LNCaP clone FGC (cell line): ENCODE results near the gene CCDC194.
A peak's percentile ranks its signal among the peaks of the same experiment; 100 is the strongest.

ENCODE experiments used
- DNase-seq: peaks from one replicate; pipeline ENCODE4 v3.0.0-alpha.2; 2011; ENCODE audit warnings: low read depth
- H3K4me3 ChIP-seq: 2 replicates; pipeline ENCODE4 v1.5.1; 2011; ENCODE audit warnings: mild to moderate bottlenecking, low read depth, low read length, control low read depth
- CTCF ChIP-seq: IDR thresholded peaks from 2 replicates; pipeline ENCODE4 v1.5.1; 2012; ENCODE audit warnings: mild to moderate bottlenecking; ENCODE audit not compliant: control insufficient read depth, insufficient read depth; ENCODE audit errors: extremely low read depth

CCDC194 gene

GRCh38 chr19:17419154-17419620, 25.2 kb upstream of the CCDC194 start:
- no peak for DNase-seq
- TF ChIP-seq CTCF, result no peak
- H3K4me3 ChIP-seq, result peak overlapping the region; percentile 81

- TF ChIP-seq CTCF, result no peak
- peak overlapping the region; percentile 81 for H3K4me3 ChIP-seq
- no peak for DNase-seq
These were observed 24.7 kb upstream of the CCDC194 start for GRCh38 chr19:17418710-17419109.

- H3K4me3 ChIP-seq, result no peak overlapping the region
- DNase-seq, result no peak
- TF ChIP-seq CTCF, result no peak
These were observed 21.1 kb upstream of the CCDC194 start for GRCh38 chr19:17415121-17415520.

- TF ChIP-seq CTCF, result no peak
- DNase-seq, result no peak
These were observed 20.1 kb upstream of the CCDC194 start for GRCh38 chr19:17414097-17414496.

GRCh38 chr19:17411801-17412200, 17.8 kb upstream of the CCDC194 start:
- H3K4me3 ChIP-seq, result no peak overlapping the region
- no peak for DNase-seq
- no peak for TF ChIP-seq CTCF

More at GRCh38 chr19:17414097-17414496, 20.1 kb upstream of the CCDC194 start:
- no peak overlapping the region for H3K4me3 ChIP-seq

- no peak for DNase-seq
- no peak overlapping the region for H3K4me3 ChIP-seq
- no peak for TF ChIP-seq CTCF
These were observed 16.0 kb upstream of the CCDC194 start for GRCh38 chr19:17409990-17410389.

- DNase-seq, result no peak
- no peak overlapping the region for H3K4me3 ChIP-seq
- no peak for TF ChIP-seq CTCF
These were observed 12.8 kb upstream of the CCDC194 start for GRCh38 chr19:17406887-17407196.
